HCT116 (cell line): ENCODE data around the gene PLAGL2. TPM values are rescaled to one million over a fixed set of nuclear protein-coding genes. Genes with fewer than 3 reads are reported as not detected.

ENCODE experiments used
- ATAC-seq: fragments of 200-7000 bp; cut with Tn5 transposase; 2 replicates; pipeline ENCODE4 v1.9.1; 2020; ENCODE audit warnings: mild to moderate bottlenecking, moderate library complexity
- BruUV-seq: library from RNA; stranded (reverse); fragments of 400-500 nt; replicated peaks from 2 replicates; lab custom pipeline; 2021; lab: Mats Ljungman, UMichigan
- CTCF ChIA-PET: fragments of 300-600 bp; sonication (Branson Sonifier 250); formaldehyde crosslinking; loops from one replicate; lab custom pipeline; 2021; ENCODE audit warnings: antibody characterized with exemption; lab: Charles Lee
- POLR2A ChIA-PET: fragments of 300-600, 350-600 bp; sonication (Branson Sonifier 250); formaldehyde crosslinking; loops from one replicate; lab custom pipeline; 2021; ENCODE audit warnings: antibody characterized with exemption; lab: Charles Lee
- RAD21 ChIA-PET, 2 experiments: fragments of 300-600 bp; sonication (Branson Sonifier 250); formaldehyde crosslinking; loops; one replicate each; lab custom pipeline; 2023; ENCODE audit warnings: low total read pairs in 2 of 2; ENCODE audit not compliant: uncharacterized antibody in 2 of 2, unreplicated experiment in 2 of 2, low non-redundant PET in 1 of 2; lab: Charles Lee
- DNase-seq: peaks from one replicate; pipeline ENCODE4 v3.0.0-alpha.2; 2010; ENCODE audit warnings: low read depth, low spot score
- H2AFZ ChIP-seq: fragments of 200-600 bp; shearing (Covaris generic), sonication (generic); 2 replicates; pipeline ENCODE4 v1.6.1; 2017; ENCODE audit warnings: low read depth, mixed run types, mixed read lengths, antibody characterized with exemption, low read length; ENCODE audit not compliant: poor library complexity, severe bottlenecking
- H3K27ac ChIP-seq: 2 replicates; pipeline ENCODE4 v1.5.1; 2012; ENCODE audit warnings: low read depth, low read length
- H3K27me3 ChIP-seq: fragments of 200-600 bp; sonication (generic); 2 replicates; pipeline ENCODE4 v1.6.1; 2016; ENCODE audit warnings: mixed run types, low read length, mixed read lengths; ENCODE audit not compliant: insufficient read depth
- H3K36me3 ChIP-seq, 2 experiments: fragments of 200-500 bp in 1 of 2; fragments of 200-600 bp in 1 of 2; sonication (Bioruptor generic) in 1 of 2; sonication (generic) in 1 of 2; 2 replicates each; pipeline versions ENCODE4 v1.5.1 to v1.6.1; 2014 to 2016; ENCODE audit warnings: low read length in 2 of 2, inconsistent platforms in 1 of 2, mixed read lengths in 1 of 2, mixed run types in 1 of 2; ENCODE audit not compliant: insufficient read depth in 2 of 2, control insufficient read depth in 1 of 2
- H3K4me1 ChIP-seq, 2 experiments: fragments of 200-600 bp in 1 of 2; sonication (generic) in 1 of 2; 2 replicates each; pipeline versions ENCODE4 v1.5.1 to v1.6.1; 2012 to 2017; ENCODE audit warnings: low read length in 2 of 2, inconsistent platforms in 1 of 2, mild to moderate bottlenecking in 1 of 2, mixed read lengths in 1 of 2, mixed run types in 1 of 2, moderate library complexity in 1 of 2; ENCODE audit not compliant: insufficient read depth in 2 of 2, control insufficient read depth in 1 of 2
- H3K4me2 ChIP-seq: fragments of 200-600 bp; sonication (generic); 2 replicates; pipeline ENCODE4 v1.6.1; 2017; ENCODE audit warnings: mixed run types, low read length, mixed read lengths
- H3K4me3 ChIP-seq, 2 experiments: fragments of 200-600 bp in 1 of 2; sonication (generic) in 1 of 2; replicated peaks in 1 of 2; 2 replicates each; pipeline ENCODE4 v1.5.1; 2011 to 2016; ENCODE audit warnings: low read length in 2 of 2, control low read depth in 1 of 2, low read depth in 1 of 2, mild to moderate bottlenecking in 1 of 2, mixed read lengths in 1 of 2, mixed run types in 1 of 2
- H3K79me2 ChIP-seq: fragments of 200-600 bp; sonication (generic); 2 replicates; pipeline ENCODE4 v1.6.1; 2017; ENCODE audit warnings: mild to moderate bottlenecking, mixed run types, low read length, moderate library complexity, mixed read lengths; ENCODE audit not compliant: insufficient read depth
- H3K9ac ChIP-seq: fragments of 200-600 bp; sonication (generic); 2 replicates; pipeline ENCODE4 v1.6.1; 2016; ENCODE audit warnings: low read length, mixed read lengths
- H3K9me2 ChIP-seq: fragments of 200-600 bp; sonication (generic), shearing (Covaris generic); 2 replicates; pipeline ENCODE4 v1.6.1; 2017; ENCODE audit warnings: mixed run types, mild to moderate bottlenecking, moderate library complexity; ENCODE audit not compliant: insufficient read depth
- H3K9me3 ChIP-seq, 2 experiments: fragments of 200-500 bp in 1 of 2; fragments of 200-600 bp in 1 of 2; sonication (Bioruptor generic) in 1 of 2; sonication (generic) in 1 of 2; 2 replicates each; pipeline ENCODE4 v1.6.1; 2014 to 2017; ENCODE audit warnings: low read length in 2 of 2, mixed read lengths in 2 of 2, inconsistent platforms in 1 of 2, low read depth in 1 of 2, mild to moderate bottlenecking in 1 of 2, mixed run types in 1 of 2, moderate library complexity in 1 of 2; ENCODE audit not compliant: control insufficient read depth in 1 of 2, insufficient read depth in 1 of 2
- H4K20me1 ChIP-seq: fragments of 200-600 bp; sonication (generic), shearing (Covaris generic); 2 replicates; pipeline ENCODE4 v1.6.1; 2017; ENCODE audit warnings: mixed run types, mild to moderate bottlenecking, moderate library complexity; ENCODE audit not compliant: insufficient read depth
- CBX3 ChIP-seq: IDR thresholded peaks from 2 replicates; pipeline ENCODE4 v1.6.1; 2012; ENCODE audit warnings: low read depth
- CEBPB ChIP-seq: IDR thresholded peaks from 2 replicates; pipeline ENCODE4 v1.6.1; 2012; ENCODE audit warnings: low read depth
- EGR1 ChIP-seq: IDR thresholded peaks from 2 replicates; pipeline ENCODE4 v1.6.1; 2012; ENCODE audit warnings: low read depth
- ELF1 ChIP-seq: IDR thresholded peaks from 2 replicates; pipeline ENCODE4 v1.6.1; 2012; ENCODE audit warnings: low read depth, borderline replicate concordance
- FOSL1 ChIP-seq: IDR thresholded peaks from 2 replicates; pipeline ENCODE4 v1.6.1; 2012; ENCODE audit warnings: low read depth
- JUND ChIP-seq: IDR thresholded peaks from 2 replicates; pipeline ENCODE4 v1.6.1; 2012
- POLR2A ChIP-seq: IDR thresholded peaks from 2 replicates; pipeline ENCODE4 v1.7.0; 2011; ENCODE audit warnings: borderline replicate concordance; ENCODE audit not compliant: insufficient read depth, insufficient read length; ENCODE audit errors: extremely low read depth
- POLR2AphosphoS5 ChIP-seq: IDR thresholded peaks from 2 replicates; pipeline ENCODE4 v1.6.1; 2011; ENCODE audit warnings: mild to moderate bottlenecking, low read depth, low read length, moderate library complexity
- SIN3A ChIP-seq: IDR thresholded peaks from 2 replicates; pipeline ENCODE4 v1.6.1; 2012; ENCODE audit warnings: low read depth
- SP1 ChIP-seq: IDR thresholded peaks from 2 replicates; pipeline ENCODE4 v1.6.1; 2012; ENCODE audit warnings: low read depth
- TCF7L2 ChIP-seq: IDR thresholded peaks from 2 replicates; pipeline ENCODE4 v1.7.0; 2011; ENCODE audit warnings: borderline replicate concordance, inconsistent platforms; ENCODE audit not compliant: insufficient read depth, insufficient read length; ENCODE audit errors: extremely low read depth
- YY1 ChIP-seq: IDR thresholded peaks from 2 replicates; pipeline ENCODE4 v1.6.1; 2011; ENCODE audit warnings: low read length, low read depth, moderate library complexity, mild to moderate bottlenecking; ENCODE audit not compliant: insufficient replicate concordance; ENCODE audit errors: extremely low read depth
- ZNF274 ChIP-seq: fragments of 200-500 bp; sonication (Bioruptor generic); IDR thresholded peaks from 2 replicates; pipeline ENCODE4 v1.6.1; 2014; ENCODE audit warnings: mild to moderate bottlenecking, low read depth, low read length, inconsistent platforms
- intact Hi-C: fragments of 100-400 bp; cut with micrococcal nuclease; formaldehyde crosslinking; loops from 2 replicates; pipeline ENCODE4 v1.10.0; 2022
- total RNA-seq: library from RNA; stranded (reverse); gene quantifications from one replicate; pipeline ENCODE4 v1.2.1, GENCODE V29; 2021; ENCODE audit not compliant: unreplicated experiment
- TF ChIP-seq, protein P1 (sequence below): IDR thresholded peaks from 2 replicates; pipeline ENCODE4 v1.6.1; 2011; ENCODE audit warnings: mild to moderate bottlenecking, low read length, moderate library complexity; ENCODE audit not compliant: insufficient replicate concordance; ENCODE audit errors: extremely low read depth
- TF ChIP-seq, protein P2 (sequence below): IDR thresholded peaks from 2 replicates; pipeline ENCODE4 v1.6.1; 2012; ENCODE audit warnings: low read depth
- TF ChIP-seq, protein P3 (sequence below): IDR thresholded peaks from 2 replicates; pipeline ENCODE4 v1.6.1; 2012
- TF ChIP-seq, protein P4 (sequence below), 3 experiments: fragments of 200-600 bp in 1 of 3; sonication (generic) in 1 of 3; IDR thresholded peaks in 2 of 3; conservative IDR thresholded peaks in 1 of 3; 2 replicates each; pipeline ENCODE4 v1.5.1; 2012 to 2017; ENCODE audit warnings: low read depth in 2 of 3, low read length in 2 of 3, antibody characterized with exemption in 1 of 3, borderline replicate concordance in 1 of 3, control low read depth in 1 of 3, mild to moderate bottlenecking in 1 of 3, mixed read lengths in 1 of 3, mixed run types in 1 of 3, moderate library complexity in 1 of 3; ENCODE audit not compliant: insufficient read depth in 1 of 3

PLAGL2 gene
- total RNA-seq, 1 experiment from 2014 or later = 18.3 TPM

DNA sequence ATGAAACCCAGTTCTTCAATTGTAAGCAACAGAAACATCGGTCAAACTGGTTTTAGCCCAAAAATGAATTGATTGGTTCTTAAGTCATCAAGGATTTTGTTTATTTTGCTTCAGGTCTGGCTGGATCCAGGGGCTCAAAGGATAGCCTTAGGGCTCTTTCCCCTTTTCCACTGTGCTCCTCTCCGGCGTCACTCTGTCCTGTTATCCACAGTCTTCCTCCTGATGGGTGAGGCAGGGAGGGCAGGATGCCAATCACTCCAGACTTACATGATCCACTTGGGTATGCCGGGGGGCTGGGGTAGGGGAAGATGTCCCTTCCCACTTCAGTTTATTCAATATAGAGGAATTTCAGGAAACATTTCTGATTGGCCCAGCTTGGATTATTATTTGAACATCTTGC, 40.0 kb downstream of the PLAGL2 start:
- no TSS peak for BruUV-seq
- Histone ChIP-seq H3K9me3 (no peaks in the 10 kb centered on the region), H4K20me1 (no peaks in the 10 kb centered on the region), H3K27me3 (no peaks in the 10 kb centered on the region), H3K79me2 (no peaks in the 10 kb centered on the region), H3K9me2 (no peaks in the 10 kb centered on the region), H3K27ac (no peak overlapping the region), H3K9ac (no peak overlapping the region), H3K4me3 (no peak overlapping the region), H3K36me3 (peaks cover 10 to 14% of the 10 kb centered on the region in 2 experiments), H3K4me1 (peaks cover 9% of the 10 kb centered on the region in 2 experiments; a peak in 3 of 4 replicates), H3K4me2 (no peak overlapping the region), H2AFZ (no peak overlapping the region)
- POLR2A ChIA-PET = no interaction called here
- ATAC-seq (no peak), DNase-seq (no peak)
- RAD21 ChIA-PET = no interaction called here
- TF ChIP-seq, protein P1, sequence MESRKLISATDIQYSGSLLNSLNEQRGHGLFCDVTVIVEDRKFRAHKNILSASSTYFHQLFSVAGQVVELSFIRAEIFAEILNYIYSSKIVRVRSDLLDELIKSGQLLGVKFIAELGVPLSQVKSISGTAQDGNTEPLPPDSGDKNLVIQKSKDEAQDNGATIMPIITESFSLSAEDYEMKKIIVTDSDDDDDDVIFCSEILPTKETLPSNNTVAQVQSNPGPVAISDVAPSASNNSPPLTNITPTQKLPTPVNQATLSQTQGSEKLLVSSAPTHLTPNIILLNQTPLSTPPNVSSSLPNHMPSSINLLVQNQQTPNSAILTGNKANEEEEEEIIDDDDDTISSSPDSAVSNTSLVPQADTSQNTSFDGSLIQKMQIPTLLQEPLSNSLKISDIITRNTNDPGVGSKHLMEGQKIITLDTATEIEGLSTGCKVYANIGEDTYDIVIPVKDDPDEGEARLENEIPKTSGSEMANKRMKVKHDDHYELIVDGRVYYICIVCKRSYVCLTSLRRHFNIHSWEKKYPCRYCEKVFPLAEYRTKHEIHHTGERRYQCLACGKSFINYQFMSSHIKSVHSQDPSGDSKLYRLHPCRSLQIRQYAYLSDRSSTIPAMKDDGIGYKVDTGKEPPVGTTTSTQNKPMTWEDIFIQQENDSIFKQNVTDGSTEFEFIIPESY = no peak
- TF ChIP-seq YY1 (no peak), CEBPB (no peak), EGR1 (no peak), FOSL1 (no peak), POLR2AphosphoS5 (no peak), CBX3 (no peak), ZNF274 (no peak), JUND (no peak), POLR2A (no peak), SIN3A (no peak), ELF1 (no peak), TCF7L2 (no peak), SP1 (no peak)
- TF ChIP-seq, protein P2, sequence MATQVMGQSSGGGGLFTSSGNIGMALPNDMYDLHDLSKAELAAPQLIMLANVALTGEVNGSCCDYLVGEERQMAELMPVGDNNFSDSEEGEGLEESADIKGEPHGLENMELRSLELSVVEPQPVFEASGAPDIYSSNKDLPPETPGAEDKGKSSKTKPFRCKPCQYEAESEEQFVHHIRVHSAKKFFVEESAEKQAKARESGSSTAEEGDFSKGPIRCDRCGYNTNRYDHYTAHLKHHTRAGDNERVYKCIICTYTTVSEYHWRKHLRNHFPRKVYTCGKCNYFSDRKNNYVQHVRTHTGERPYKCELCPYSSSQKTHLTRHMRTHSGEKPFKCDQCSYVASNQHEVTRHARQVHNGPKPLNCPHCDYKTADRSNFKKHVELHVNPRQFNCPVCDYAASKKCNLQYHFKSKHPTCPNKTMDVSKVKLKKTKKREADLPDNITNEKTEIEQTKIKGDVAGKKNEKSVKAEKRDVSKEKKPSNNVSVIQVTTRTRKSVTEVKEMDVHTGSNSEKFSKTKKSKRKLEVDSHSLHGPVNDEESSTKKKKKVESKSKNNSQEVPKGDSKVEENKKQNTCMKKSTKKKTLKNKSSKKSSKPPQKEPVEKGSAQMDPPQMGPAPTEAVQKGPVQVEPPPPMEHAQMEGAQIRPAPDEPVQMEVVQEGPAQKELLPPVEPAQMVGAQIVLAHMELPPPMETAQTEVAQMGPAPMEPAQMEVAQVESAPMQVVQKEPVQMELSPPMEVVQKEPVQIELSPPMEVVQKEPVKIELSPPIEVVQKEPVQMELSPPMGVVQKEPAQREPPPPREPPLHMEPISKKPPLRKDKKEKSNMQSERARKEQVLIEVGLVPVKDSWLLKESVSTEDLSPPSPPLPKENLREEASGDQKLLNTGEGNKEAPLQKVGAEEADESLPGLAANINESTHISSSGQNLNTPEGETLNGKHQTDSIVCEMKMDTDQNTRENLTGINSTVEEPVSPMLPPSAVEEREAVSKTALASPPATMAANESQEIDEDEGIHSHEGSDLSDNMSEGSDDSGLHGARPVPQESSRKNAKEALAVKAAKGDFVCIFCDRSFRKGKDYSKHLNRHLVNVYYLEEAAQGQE = no peak
- TF ChIP-seq, protein P3, sequence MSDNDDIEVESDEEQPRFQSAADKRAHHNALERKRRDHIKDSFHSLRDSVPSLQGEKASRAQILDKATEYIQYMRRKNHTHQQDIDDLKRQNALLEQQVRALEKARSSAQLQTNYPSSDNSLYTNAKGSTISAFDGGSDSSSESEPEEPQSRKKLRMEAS = no peak
- TF ChIP-seq, protein P4, sequence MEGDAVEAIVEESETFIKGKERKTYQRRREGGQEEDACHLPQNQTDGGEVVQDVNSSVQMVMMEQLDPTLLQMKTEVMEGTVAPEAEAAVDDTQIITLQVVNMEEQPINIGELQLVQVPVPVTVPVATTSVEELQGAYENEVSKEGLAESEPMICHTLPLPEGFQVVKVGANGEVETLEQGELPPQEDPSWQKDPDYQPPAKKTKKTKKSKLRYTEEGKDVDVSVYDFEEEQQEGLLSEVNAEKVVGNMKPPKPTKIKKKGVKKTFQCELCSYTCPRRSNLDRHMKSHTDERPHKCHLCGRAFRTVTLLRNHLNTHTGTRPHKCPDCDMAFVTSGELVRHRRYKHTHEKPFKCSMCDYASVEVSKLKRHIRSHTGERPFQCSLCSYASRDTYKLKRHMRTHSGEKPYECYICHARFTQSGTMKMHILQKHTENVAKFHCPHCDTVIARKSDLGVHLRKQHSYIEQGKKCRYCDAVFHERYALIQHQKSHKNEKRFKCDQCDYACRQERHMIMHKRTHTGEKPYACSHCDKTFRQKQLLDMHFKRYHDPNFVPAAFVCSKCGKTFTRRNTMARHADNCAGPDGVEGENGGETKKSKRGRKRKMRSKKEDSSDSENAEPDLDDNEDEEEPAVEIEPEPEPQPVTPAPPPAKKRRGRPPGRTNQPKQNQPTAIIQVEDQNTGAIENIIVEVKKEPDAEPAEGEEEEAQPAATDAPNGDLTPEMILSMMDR (IDR thresholded peaks at IDR 0.05 in 2 of 3, conservative IDR thresholded peaks at IDR 0.05 in 1 of 3; ENCODE audit: borderline replicate concordance in 1 of 3, insufficient read depth in 1 of 3, low read depth in 2 of 3, low read length in 2 of 3) = no peak
- intact Hi-C loops = no loop called here
- CTCF ChIA-PET = no interaction called here
